PC-9 (cell line): ENCODE data around the gene PDP2. TPM values are rescaled to one million over a fixed set of nuclear protein-coding genes. Genes with fewer than 3 reads are reported as not detected.
A peak's percentile ranks its signal among the peaks of the same experiment; 100 is the strongest.

Experiments
- BruUV-seq: library from RNA; stranded (reverse); fragments of 400-500 nt; replicated peaks from 2 replicates; lab custom pipeline; 2021; lab: Mats Ljungman, UMichigan
- CTCF ChIA-PET: fragments of 300-600 bp; sonication (Branson Sonifier 250); formaldehyde crosslinking; loops from one replicate; lab custom pipeline; 2022; ENCODE audit warnings: antibody characterized with exemption; lab: Charles Lee
- POLR2A ChIA-PET: fragments of 300-600 bp; sonication (Branson Sonifier 250); formaldehyde crosslinking; loops from one replicate; lab custom pipeline; 2022; ENCODE audit warnings: antibody characterized with exemption; ENCODE audit not compliant: unreplicated experiment; lab: Charles Lee
- DNase-seq, 2 experiments: peaks; one replicate each; pipeline versions ENCODE4 v3.0.0 to v3.0.0-alpha.2; 2015 to 2022; ENCODE audit warnings: mixed read lengths in 1 of 2
- H2AFZ ChIP-seq: fragments of 200-600 bp; sonication (generic); 2 replicates; pipeline ENCODE4 v1.8.1; 2017; ENCODE audit warnings: antibody characterized with exemption
- H3F3A ChIP-seq: fragments of 200-600 bp; sonication (generic); 2 replicates; pipeline ENCODE4 v1.8.1; 2017; ENCODE audit warnings: antibody characterized with exemption, mild to moderate bottlenecking, low read depth; ENCODE audit not compliant: insufficient read depth
- H3K27ac ChIP-seq: fragments of 200-600 bp; sonication (generic); 2 replicates; pipeline ENCODE4 v1.6.1; 2016; ENCODE audit warnings: mixed run types
- H3K27me3 ChIP-seq: fragments of 200-600 bp; sonication (generic); 2 replicates; pipeline ENCODE4 v1.6.1; 2016; ENCODE audit warnings: low read depth, mixed run types; ENCODE audit not compliant: insufficient read depth
- H3K36me3 ChIP-seq: fragments of 200-600 bp; sonication (generic); 2 replicates; pipeline ENCODE4 v1.6.1; 2016; ENCODE audit warnings: low read depth, mixed run types
- H3K4me1 ChIP-seq: fragments of 200-600 bp; sonication (generic); replicated peaks from 2 replicates; pipeline ENCODE4 v1.6.1; 2016; ENCODE audit warnings: mixed run types; ENCODE audit not compliant: insufficient read depth
- H3K4me2 ChIP-seq: fragments of 200-600 bp; sonication (generic); 2 replicates; pipeline ENCODE4 v1.6.1; 2017; ENCODE audit warnings: mixed run types
- H3K4me3 ChIP-seq: fragments of 200-600 bp; sonication (generic); 2 replicates; pipeline ENCODE4 v1.6.1; 2016; ENCODE audit warnings: mixed run types
- H3K79me2 ChIP-seq: fragments of 200-600 bp; sonication (generic); 2 replicates; pipeline ENCODE4 v1.6.1; 2017; ENCODE audit warnings: low read depth, mixed run types
- H3K9me2 ChIP-seq: fragments of 200-600 bp; sonication (generic); 2 replicates; pipeline ENCODE4 v1.8.1; 2017; ENCODE audit warnings: mild to moderate bottlenecking; ENCODE audit not compliant: insufficient read depth
- H3K9me3 ChIP-seq: fragments of 200-600 bp; sonication (generic); 2 replicates; pipeline ENCODE4 v1.8.1; 2016; ENCODE audit warnings: low read depth; ENCODE audit not compliant: insufficient read depth
- H4K20me1 ChIP-seq: fragments of 200-600 bp; sonication (generic); 2 replicates; pipeline ENCODE4 v1.8.1; 2017; ENCODE audit not compliant: insufficient read depth
- CTCF ChIP-seq: fragments of 200-600 bp; sonication (generic); conservative IDR thresholded peaks from 2 replicates; pipeline ENCODE4 v1.6.1; 2017; ENCODE audit warnings: mixed run types, antibody characterized with exemption, mild to moderate bottlenecking, moderate library complexity
- EZH2 ChIP-seq: fragments of 200-600 bp; sonication (generic); IDR thresholded peaks from 2 replicates; pipeline ENCODE4 v1.8.0; 2017; ENCODE audit warnings: antibody characterized with exemption, low read depth
- intact Hi-C: fragments of 100-400 bp; cut with micrococcal nuclease; formaldehyde crosslinking; loops from one replicate; pipeline ENCODE4 v1.10.0; 2022; ENCODE audit not compliant: unreplicated experiment
- total RNA-seq: library from RNA; stranded (reverse); gene quantifications from 2 replicates; pipeline ENCODE4 v1.2.3, GENCODE V29; 2021

The PDP2 gene
- total RNA-seq, 1 experiment from 2014 or later = 21.6 TPM

GRCh38 chr16:66856801-66857200 lies 23.5 kb upstream of the PDP2 start:
- BruUV-seq = no TSS peak
- CTCF ChIA-PET = no interaction called here

DNA sequence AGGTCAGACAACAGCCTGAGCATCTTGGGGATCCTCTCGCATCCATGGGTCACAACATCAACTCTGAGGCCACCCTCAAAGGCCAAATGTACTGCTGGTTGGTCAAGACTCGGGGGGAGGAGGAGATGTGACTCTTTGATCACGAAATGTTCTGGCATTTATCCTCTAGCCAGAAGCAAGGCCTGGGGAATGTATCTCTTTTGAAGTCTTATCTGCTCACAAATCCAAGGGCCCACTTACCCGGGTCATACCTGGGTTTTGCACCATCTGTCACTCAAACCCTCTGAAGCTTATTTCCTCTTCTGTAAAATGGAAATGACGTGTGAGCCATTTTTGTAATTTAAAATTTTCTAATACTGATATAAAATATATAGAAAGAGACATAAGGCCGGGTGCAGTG lies 22.9 kb upstream of the PDP2 start:
- Histone ChIP-seq H3K27me3 (no peaks in the 10 kb centered on the region), H4K20me1 (no peaks in the 10 kb centered on the region; the same call in 1 of the 2 replicates), H3K9me2 (no peaks in the 10 kb centered on the region), H3K4me3 (no peak overlapping the region), H3K36me3 (no peaks in the 10 kb centered on the region), H2AFZ (no peak overlapping the region), H3K9me3 (no peaks in the 10 kb centered on the region), H3F3A (peaks cover 8% of the 10 kb centered on the region; the same call in 1 of the 2 replicates), H3K27ac (no peak overlapping the region), H3K79me2 (no peaks in the 10 kb centered on the region), H3K4me1 (no peaks in the 10 kb centered on the region), H3K4me2 (no peak overlapping the region)
- CTCF ChIA-PET = no interaction called here
- intact Hi-C loops = no loop called here
- no peak for DNase-seq
- TF ChIP-seq EZH2 (no peak), CTCF (no peak)
- no TSS peak for BruUV-seq
- POLR2A ChIA-PET = interaction anchor here (0.7 kb wide), 1 partner anchor 47 kb away, joined by 4 read pairs; no protein-coding TSS in a partner anchor

More at GRCh38 chr16:66856801-66857200, 23.5 kb upstream of the PDP2 start:
- TF ChIP-seq CTCF (no peak), EZH2 (no peak)
- H3K9me3 ChIP-seq = no peaks in the 10 kb centered on the region
- POLR2A ChIA-PET = interaction anchor here (0.7 kb wide), 1 partner anchor 48 kb away, joined by 4 read pairs; no protein-coding TSS in a partner anchor
- H3K27me3 ChIP-seq = no peaks in the 10 kb centered on the region
- DNase-seq = no peak
- no peaks in the 10 kb centered on the region for H3K79me2 ChIP-seq
- H2AFZ ChIP-seq = no peak overlapping the region
- no peak overlapping the region for H3K4me2 ChIP-seq
- intact Hi-C loops = no loop called here
- no peak overlapping the region for H3K27ac ChIP-seq
- H4K20me1 ChIP-seq = no peaks in the 10 kb centered on the region; the same call in 1 of the 2 replicates
- peaks cover 8% of the 10 kb centered on the region; the same call in 1 of the 2 replicates for H3F3A ChIP-seq
- H3K4me1 ChIP-seq = no peaks in the 10 kb centered on the region
- H3K4me3 ChIP-seq = no peak overlapping the region
- H3K36me3 ChIP-seq = no peaks in the 10 kb centered on the region
- no peaks in the 10 kb centered on the region for H3K9me2 ChIP-seq

- peak; percentile 72 to 76 for DNase-seq
- no peaks in the 10 kb centered on the region for H3K36me3 ChIP-seq
- H3K4me3 ChIP-seq = no peak overlapping the region
- TF ChIP-seq CTCF (no peak), EZH2 (no peak)
- H3K27ac ChIP-seq = no peak overlapping the region
- no peak overlapping the region for H2AFZ ChIP-seq
- peaks cover 8% of the 10 kb centered on the region; the same call in 1 of the 2 replicates for H3F3A ChIP-seq
- no peaks in the 10 kb centered on the region for H3K9me3 ChIP-seq
- H3K4me2 ChIP-seq = peak overlapping the region; percentile 8; the same call in 1 of the 2 replicates
- no peaks in the 10 kb centered on the region for H3K9me2 ChIP-seq
- H3K4me1 ChIP-seq = no peaks in the 10 kb centered on the region
- no peaks in the 10 kb centered on the region; the same call in 1 of the 2 replicates for H4K20me1 ChIP-seq
- ChIA-PET CTCF (interaction anchor here (0.6 kb wide), 1 partner anchor 9 kb away, joined by 3 read pairs; no protein-coding TSS in a partner anchor), POLR2A (no interaction called here)
- no peaks in the 10 kb centered on the region for H3K27me3 ChIP-seq
- no peaks in the 10 kb centered on the region for H3K79me2 ChIP-seq
- no TSS peak for BruUV-seq
- intact Hi-C loops = no loop called here
These were observed 21.4 kb upstream of the PDP2 start for GRCh38 chr16:66858740-66859396.
